ENCODE measurements around the gene OR5K3.
"Not testable (repeated sequence)": the region's sequence is repeated elsewhere in the genome, so short reads cannot be mapped to it uniquely, and the experiment has no call there.

OR5K3 gene, protein sequence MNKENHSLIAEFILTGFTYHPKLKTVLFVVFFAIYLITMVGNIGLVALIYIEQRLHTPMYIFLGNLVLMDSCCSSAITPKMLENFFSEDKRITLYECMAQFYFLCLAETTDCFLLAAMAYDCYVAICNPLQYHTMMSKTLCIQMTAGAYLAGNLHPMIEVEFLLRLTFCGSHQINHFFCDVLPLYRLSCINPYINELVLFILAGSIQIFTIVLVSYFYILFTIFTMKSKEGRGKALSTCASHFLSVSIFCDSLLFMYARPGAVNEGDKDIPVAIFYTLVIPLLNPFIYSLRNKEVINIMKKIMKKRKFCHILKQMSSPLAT

DNA sequence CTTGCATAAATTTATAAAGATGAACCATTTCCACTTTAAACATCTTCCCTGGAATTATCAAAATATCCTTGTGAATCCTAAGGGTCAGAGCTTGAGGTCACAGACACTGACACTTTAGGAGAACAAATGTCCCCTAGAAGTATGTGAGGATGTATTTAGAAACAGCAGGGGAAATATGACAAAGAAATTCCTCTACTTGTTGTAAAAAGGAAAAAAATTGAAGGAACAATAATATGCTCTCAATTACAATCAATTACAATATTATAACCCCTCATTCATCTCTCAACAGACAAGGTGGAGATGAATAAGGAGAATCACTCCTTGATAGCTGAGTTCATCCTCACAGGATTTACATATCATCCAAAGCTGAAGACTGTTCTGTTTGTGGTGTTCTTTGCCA, at the start of gene OR5K3:
Gene OR5K3 (plus strand): TSS at position 301 of the 400 bp plus-strand sequence. CDS start 0 bp downstream, at position 301.
- Histone ChIP-seq H3K27ac (no peak within 1 kb of the TSS), H3K4me3 (no peak within 1 kb of the TSS)

DNA sequence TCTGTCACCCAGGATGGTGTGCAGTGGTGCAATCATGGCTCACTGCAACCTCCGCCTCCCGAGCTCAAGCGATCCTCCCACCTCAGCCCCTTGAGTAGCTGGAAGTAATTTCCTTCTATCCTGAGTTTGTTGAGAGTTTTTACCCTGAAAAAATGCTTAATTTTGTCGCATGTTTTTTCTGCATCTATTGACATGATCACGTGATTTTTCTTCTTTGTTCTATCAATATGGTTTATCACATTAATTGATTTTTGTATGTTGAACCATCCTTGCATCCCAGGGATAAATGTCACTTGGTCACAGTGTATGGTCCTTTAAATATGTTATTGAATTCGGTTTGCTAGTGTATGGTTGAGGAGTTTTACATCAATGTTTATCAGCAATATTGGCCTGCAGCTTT, 48.7 kb upstream of the OR5K3 start:
- no peak overlapping the region for H3K27ac ChIP-seq
- no peak overlapping the region for H3K4me3 ChIP-seq

DNA sequence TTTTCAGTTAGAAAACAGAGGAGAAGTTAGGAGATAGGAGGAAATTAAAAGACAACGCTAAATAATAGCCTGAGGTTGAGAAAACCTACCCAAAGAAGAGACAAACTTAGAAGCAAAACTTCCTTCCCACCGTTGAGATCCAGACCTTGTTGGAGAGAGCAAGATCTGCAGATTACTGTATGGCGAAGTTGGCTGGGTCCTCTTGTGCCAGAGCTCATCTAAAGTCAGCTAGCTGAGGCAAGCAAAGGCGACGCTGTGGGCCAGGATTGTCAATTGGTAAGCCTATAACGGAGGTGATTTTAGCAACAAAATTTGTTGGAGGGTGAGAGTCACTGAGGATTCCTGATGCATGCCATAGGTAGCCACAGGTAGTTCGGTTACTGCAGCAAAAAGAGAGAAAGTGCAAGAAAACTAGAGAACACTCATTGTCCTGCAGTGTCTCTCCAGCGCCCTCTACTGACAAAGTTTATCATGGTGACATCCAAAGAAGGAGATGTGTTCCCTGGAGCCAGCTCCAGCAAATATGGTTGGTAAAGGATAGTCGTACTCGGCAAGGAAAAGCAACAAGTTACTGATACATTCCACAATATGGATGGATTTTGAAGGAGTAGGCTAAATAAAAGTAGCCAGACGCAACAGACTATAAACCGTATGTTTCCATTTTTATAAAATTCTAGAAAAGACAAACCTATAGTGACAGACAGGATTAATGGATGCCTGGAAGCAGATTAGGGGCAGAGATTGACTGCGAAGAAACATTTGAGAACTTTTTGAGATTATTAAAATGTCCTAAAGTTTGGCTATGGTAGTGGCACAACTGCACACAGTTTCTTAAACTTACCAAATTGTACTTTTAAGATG, 46.6 kb upstream of the OR5K3 start:
- no peak overlapping the region for H3K27ac ChIP-seq
- no peak overlapping the region for H3K4me3 ChIP-seq

DNA sequence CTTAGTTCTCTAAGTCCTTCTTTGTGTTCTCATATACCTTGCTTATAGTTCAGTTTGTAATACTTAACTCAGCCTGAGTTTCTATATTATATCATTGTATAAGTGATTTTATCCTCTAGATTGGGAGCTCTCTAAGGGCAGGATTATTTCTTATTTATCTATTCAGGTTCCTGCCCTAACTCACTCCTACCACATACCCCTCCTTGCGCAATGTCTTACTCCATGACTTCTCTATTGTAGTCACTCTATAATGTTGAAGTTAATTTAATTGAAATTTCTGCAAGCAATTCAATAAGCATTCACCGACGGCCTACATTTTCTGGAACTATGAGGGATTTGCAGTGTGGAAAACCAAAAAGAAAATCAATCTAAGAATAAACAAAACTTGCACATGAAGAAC, 40.4 kb upstream of the OR5K3 start:
- Histone ChIP-seq H3K27ac (no peak overlapping the region), H3K4me3 (no peak overlapping the region)

DNA sequence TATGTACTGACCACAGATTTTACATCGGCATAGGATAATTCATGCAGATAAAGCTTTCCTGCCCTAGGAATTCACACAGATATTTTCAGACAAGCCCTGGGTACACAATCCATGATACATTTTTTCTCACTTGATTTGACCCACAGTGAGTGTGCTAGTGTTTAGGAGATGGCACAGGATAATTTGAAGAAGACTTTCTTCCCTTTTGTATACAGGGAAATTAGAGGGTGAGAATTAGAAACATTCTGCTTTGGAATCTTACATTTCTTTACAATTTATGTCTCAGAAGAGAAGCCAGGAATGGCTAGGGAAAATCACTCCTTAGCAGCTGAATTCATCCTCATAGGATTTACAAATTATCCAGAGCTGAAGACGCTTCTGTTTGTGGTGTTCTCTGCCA, 36.9 kb upstream of the OR5K3 start, which contains the start of gene OR5K4:
Gene OR5K4 (plus strand): TSS at position 301 of the 400 bp plus-strand sequence. CDS start 0 bp downstream, at position 301.
- H3K4me3 ChIP-seq = no peak within 1 kb of the TSS
- no peak within 1 kb of the TSS for H3K27ac ChIP-seq

DNA sequence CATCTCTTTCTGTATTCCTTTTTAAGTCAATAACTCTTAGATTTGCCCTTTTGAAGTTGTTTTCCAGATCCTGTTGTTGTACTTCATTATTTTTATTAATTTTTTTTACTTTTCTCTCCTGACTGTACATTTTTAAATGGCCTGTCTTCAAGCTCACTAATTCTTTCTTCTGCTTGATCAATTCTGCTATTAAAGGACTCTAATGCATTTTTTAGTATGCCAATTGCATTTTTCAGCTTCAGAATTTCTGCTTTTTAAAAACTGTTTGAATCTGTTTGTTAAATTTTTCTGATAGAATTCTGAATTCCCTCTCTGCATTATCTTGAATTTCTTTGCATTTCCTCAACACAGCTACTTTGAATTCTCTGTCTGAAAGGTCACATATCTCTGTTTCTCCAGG, 31.2 kb upstream of the OR5K3 start:
- Histone ChIP-seq H3K4me3 (no peak overlapping the region), H3K27ac (no peak overlapping the region)

DNA sequence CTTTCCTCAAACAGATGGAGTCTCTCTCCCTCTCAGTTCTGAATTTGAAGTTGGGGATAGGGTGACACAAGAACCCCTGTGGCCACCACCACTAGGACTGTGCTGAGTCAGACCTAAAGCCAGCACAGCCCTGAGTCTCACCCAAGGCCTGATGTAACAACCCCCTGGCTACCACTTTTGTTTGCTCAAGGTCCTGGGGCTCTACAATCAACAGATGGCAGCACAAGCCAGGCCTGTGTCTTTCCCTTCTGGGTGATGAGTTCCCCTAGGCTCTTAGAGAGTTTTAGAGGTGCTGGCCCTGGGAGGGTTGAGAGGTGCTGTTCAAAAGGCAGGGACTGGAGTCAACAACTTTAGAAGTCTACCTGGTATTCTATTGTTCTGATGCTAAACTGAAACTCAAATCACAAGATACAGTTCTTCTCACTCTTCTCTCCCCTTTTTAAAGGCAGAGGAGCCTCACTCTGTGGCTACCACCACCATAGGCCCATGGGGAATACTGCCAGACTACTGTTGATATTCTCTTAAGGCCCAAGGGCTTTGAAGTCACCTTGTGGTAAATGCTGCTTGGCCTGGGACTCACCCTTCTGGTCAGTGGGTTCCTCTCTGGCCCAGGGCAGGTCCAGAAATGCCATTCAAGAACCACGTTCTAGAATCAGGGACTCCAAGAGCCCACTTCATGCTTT, 30.3 kb upstream of the OR5K3 start:
- no peak overlapping the region for H3K27ac ChIP-seq
- no peak overlapping the region for H3K4me3 ChIP-seq

DNA sequence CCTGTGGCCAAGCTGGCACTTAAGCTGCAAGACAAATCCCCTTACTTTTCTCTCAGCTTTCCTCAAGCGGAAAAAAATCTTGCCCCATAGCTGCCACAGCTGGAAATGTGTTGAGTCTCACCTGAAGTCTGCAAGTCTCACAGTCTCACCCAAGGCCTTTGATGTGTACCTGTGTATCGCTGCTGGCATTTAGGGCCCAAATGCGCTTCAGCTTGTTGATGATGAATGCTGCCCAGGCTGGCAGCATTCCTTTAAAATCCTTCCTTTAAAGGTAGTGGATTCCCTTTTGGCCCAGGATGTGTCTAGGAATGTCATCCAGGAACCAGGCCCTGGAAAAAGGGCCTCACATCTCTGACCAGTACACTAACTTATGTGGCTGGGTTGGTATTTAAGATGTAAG, 29.8 kb upstream of the OR5K3 start:
- no peak overlapping the region for H3K27ac ChIP-seq
- no peak overlapping the region for H3K4me3 ChIP-seq

DNA sequence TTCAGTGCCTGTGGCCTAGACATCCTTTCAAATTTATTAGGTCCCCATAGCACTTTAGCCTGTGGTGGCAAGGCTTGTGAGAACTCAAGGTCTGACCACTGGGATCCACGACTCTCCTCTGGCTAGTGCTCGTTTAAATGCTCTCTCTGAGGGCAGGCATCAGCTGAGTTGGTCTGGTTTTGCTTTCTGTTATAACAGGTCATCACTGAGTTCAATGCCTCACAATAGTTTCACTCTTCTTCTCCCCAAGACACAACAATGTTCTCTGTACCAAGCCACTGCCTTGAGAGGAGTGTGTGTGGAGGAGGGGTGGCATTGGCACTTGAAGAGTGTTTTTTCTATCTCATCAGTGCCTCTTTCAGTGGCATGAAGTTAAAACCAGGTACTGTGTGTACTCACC, 29.2 kb upstream of the OR5K3 start:
- H3K27ac ChIP-seq = no peak overlapping the region
- H3K4me3 ChIP-seq = no peak overlapping the region

DNA sequence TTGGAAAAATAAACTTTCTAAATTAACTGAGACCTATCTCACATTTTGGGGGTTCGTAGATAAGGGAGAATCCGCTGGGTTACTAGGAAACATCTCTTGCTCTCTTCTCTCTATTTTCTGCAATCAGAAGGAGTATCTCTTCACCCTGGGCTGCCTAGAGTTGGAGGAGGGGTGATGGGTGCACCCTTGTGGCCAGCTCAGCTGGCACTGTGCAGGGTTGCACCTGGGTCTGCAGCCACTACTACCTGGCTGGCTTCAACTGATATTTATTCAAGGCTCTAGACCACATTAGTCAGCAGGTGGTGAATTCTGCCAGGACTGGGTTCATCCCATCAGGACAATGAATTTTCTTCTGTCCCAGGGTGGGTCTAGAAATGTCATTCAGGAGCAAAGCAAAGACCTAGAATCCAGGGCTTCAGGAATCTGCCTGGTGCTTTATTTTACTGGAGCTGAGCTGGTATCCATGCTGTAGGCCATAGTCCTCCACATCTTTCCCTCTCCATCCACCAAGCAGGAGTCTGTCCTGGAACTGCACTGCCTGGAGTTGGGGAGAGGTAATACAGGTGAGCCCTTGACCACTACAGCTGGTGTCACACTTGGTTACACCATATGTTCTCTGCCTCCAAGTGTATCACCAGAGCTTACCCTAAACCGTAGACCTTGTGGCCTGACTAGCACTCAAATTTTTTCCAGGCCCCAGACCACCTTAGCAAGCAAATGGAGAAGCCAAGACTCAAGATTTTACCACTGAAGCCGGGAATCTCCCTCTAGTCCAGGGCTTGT, 22.8 kb upstream of the OR5K3 start:
- Histone ChIP-seq H3K4me3 (no peak overlapping the region), H3K27ac (no peak overlapping the region)

DNA sequence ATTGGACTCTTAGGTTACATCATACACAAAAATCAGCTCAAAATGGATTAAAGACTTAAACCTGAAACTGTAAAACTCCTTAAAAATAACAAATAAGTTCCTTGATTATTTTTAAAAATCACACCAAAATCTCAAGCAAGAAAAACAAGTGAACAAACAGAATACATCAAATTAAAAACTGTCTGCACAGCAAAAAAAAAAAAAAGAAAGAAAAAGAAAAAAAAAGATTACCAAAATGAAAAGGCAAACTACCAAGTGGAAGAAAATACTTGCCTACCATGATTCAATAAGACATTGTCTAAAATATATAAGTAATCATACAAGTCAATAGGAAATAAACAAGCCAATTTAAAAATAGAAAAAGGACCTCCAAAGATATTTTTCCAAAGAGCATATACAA, 19.3 kb upstream of the OR5K3 start:
- H3K27ac ChIP-seq = no peak overlapping the region
- no peak overlapping the region for H3K4me3 ChIP-seq

DNA sequence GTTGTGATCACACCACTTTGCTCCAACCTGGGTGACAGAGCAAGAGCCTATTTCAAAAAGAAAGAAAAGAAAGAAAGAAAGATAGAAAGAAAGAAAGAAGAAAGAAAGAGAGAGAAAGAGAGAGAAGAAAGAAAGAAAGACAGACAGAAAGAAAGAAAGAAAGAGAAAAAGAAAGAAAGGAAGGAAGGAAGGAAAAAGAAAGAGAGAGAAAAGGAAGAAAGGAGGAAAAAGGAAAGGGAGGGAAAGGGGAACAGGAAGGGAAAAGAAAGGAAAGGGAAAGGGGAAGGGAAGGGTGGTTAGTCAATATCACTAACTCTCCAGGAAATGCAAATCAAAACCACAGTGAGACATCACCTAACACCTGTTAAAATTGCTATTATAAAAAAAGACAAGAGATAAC, 18.6 kb upstream of the OR5K3 start:
- Histone ChIP-seq H3K4me3 (no peak overlapping the region), H3K27ac (no peak overlapping the region)

DNA sequence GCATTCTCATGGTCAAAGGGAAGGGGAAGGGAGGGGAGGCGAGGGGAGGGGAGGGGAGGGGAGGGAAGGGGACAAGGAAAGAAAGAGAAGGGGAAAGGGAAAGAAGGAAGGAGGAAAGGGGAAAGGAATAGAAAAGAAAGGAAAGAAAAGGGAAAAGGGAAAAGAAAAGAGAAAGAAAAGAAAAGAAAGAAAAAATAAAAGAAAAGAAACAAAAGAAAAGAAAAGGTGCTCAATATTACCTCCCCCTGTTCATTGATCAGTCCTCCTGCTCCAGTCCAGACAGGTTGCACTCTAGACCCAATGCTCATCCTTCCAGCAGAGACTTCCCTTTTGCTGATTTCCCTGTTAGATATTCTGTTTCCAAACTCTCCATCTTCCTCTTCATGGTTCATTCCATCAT, 18.0 kb upstream of the OR5K3 start:
- Histone ChIP-seq H3K27ac (no peak overlapping the region), H3K4me3 (no peak overlapping the region)

DNA sequence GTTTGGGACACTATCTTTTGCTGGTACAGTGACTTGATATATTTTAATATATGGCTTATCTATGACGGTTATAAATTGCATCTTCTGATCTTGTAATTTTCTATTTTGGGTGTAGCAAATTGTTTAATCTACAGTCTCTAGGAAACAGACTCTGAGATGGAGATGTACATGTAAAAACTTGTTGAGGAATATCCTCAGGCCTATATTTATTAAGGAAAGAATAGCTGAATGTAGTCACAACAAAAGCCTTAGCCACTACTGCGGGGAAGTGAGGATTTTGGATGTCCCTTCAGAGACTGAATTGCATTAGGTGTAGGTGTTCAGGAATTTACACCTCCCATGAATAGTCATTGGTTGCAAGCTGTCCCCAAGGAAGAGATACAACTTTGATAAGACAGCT, 13.8 kb upstream of the OR5K3 start:
- Histone ChIP-seq H3K4me3 (no peak overlapping the region), H3K27ac (no peak overlapping the region)

DNA sequence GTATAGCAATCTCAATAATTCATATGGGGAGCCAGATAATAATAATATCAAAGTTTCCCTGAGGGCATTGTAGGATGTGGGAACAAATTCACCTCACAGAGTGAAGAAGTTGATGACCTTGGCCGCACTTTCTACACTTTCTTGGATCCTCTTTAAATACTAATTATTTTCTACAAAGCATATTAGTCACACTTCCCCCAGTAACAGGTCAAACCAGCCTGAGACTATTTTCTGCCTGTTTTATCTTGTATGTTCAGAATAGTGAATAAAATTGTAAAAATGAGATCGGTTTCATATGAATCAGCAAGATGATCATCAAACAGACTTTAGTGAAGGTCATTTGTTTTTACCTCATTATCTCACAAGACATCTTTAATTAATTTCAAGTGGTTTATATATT, 2.3 kb upstream of the OR5K3 start:
- Histone ChIP-seq H3K27ac (no peak overlapping the region), H3K4me3 (no peak overlapping the region)

DNA sequence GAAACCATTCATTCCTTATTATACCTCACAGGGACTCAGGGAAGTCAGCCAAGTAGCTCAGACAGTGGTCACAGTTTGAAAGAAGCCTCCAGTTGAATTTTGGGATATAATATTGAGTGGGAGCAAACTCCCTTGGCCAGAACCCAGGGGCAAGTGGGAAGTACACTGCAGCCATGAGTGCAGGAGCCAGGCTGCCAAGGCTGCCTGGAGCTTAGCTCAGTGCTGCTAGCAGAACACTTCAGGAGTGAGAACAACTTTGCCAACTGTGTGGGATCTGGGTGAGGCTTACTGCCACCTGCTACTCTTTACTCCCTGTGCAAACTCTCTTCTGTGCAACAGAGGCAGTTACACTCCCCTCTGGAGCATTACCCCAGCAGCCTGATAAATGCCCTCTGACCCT, 4.6 kb downstream of the OR5K3 start:
- no peak overlapping the region for H3K4me3 ChIP-seq
- no peak overlapping the region for H3K27ac ChIP-seq

DNA sequence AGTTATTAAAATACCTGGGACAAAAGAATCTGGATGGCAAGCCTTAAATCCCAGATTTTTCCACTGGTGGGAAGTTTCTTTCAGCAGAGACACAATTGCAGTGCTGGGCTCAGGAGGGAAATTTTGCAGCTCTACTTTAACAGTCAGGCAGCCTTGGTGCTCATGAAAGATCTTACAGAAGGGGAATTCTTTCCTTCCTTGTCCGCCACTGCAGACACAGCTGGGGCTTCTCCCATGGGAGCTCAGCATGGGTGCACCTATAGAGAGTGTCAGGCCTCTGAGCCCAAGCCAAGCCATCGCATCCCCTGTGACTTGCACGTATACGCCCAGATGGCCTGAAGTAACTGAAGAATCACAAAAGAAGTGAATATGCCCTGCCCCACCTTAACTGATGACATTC, 6.0 kb downstream of the OR5K3 start:
- H3K27ac ChIP-seq, H3K4me3 ChIP-seq: not testable (repeated sequence)

DNA sequence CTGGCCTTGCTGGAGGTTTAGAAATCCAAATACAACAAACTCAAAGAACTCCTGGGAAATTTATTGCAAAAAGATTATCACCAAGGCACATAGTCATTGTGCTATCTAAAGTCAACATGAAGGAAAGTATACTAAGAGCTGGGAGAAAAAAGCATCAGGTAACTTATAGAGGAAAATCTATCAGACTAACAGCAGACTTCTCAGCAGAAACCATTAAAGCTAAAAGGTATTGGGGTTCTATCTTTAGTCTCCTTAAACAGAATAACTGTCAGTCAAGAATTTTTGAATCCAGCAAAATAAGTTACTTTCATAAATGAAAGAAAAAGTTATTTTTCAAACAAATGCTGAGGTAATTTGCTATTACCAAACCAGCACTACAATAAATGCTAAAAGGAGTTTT, 8.0 kb downstream of the OR5K3 start:
- no peak overlapping the region for H3K27ac ChIP-seq
- no peak overlapping the region for H3K4me3 ChIP-seq

DNA sequence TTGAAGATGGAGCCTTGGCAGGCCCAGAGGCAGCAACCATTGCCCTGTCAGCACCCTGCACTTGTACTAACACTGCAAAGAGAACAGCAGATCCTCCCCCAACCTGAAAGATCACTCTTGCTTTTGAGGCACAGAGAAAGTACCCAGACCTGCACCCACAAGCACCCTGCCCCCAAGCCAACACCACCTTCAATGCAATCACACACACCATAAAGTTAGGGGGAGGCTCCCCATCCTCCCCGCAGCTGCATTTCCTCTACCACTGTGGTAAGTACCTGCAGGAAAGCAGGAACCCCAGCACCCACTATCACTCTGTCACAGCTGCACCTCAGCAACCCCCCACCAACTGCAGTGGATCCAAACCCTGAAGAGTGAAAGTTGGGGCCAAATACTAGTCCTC, 12.0 kb downstream of the OR5K3 start:
- no peak overlapping the region for H3K4me3 ChIP-seq
- H3K27ac ChIP-seq = no peak overlapping the region

DNA sequence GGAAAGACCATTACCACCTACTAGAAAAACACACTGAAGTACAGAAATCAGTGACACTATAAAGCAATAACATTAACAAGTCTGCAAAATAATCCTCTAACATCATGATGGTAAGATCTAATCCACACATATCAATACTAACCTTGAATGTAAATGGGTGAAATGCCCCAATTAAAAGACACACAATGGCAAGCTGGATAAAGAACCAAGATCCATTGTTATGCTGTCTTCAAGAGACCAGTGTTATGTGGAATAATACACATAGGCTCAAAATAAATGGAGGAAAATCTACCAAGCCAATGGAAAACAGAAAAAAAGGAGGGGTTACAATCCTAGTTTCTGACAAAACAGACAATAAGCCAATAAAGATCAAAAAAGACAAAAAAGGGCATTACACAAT, 13.5 kb downstream of the OR5K3 start:
- no peak overlapping the region for H3K27ac ChIP-seq
- no peak overlapping the region for H3K4me3 ChIP-seq
